ENCODE measurements around the gene ODAD2. TPM values are rescaled to one million over a fixed set of nuclear protein-coding genes. Genes with fewer than 3 reads are reported as not detected.

ODAD2 gene
- total RNA-seq, 2 donors from 2014 or later, result 6.0 to 12.0 TPM

GRCh38 chr10:27889518-27889917 is 109.4 kb downstream of the ODAD2 start:
- no peak overlapping the region for H3K27ac ChIP-seq (ENCODE audit: low read depth, low read length)
- Mint-ChIP-seq H3K27me3 (ENCODE audit: insufficient read depth) (no peaks in the 10 kb centered on the region), H3K4me3 (no peak overlapping the region), H3K27ac (no peak overlapping the region), H3K9me3 (no peaks in the 10 kb centered on the region), H3K36me3 (ENCODE audit: low read depth) (peaks cover 3% of the 10 kb centered on the region), H3K4me1 (peaks cover under 1% of the 10 kb centered on the region)
- H3K4me1 ChIP-seq (ENCODE audit: control insufficient read depth, insufficient read depth, low read length), result no peaks in the 10 kb centered on the region
- H3K9me3 ChIP-seq (ENCODE audit: control insufficient read depth, low read length), result no peaks in the 10 kb centered on the region
- H3K36me3 ChIP-seq (ENCODE audit: control insufficient read depth, insufficient read depth, low read length), result no peaks in the 10 kb centered on the region
- H3K9ac ChIP-seq (ENCODE audit: extremely low read depth, low read length, poor library complexity, severe bottlenecking), result no peak overlapping the region
- no peak for DNase-seq
- H3K4me3 ChIP-seq (ENCODE audit: low read length), result no peak overlapping the region
- no peak for TF ChIP-seq CTCF (conservative IDR thresholded peaks at IDR 0.05)
- H3K27me3 ChIP-seq (ENCODE audit: control insufficient read depth, insufficient read depth, low read length, poor library complexity, severe bottlenecking), result no peaks in the 10 kb centered on the region
- 91 to 100% methylated on average over 1 to 2 of the region's 2 CpGs for WGBS, 2 experiments (ENCODE audit: insufficient coverage in 1 of 2, insufficient read length in 1 of 2)

- TF ChIP-seq CTCF (conservative IDR thresholded peaks at IDR 0.05), result no peak
- Mint-ChIP-seq H3K4me3 (no peak overlapping the region), H3K4me1 (peaks cover 5% of the 10 kb centered on the region), H3K27me3 (ENCODE audit: insufficient read depth) (no peaks in the 10 kb centered on the region), H3K27ac (no peak overlapping the region), H3K9me3 (no peaks in the 10 kb centered on the region), H3K36me3 (ENCODE audit: low read depth) (peaks cover 7% of the 10 kb centered on the region)
- H3K9ac ChIP-seq (ENCODE audit: extremely low read depth, low read length, poor library complexity, severe bottlenecking), result no peak overlapping the region
- 94% methylated on average over 1 of the region's 1 CpG; no CpG with 5 or more reads in 1 of the 2 experiments for WGBS, 2 experiments (ENCODE audit: insufficient coverage in 1 of 2, insufficient read length in 1 of 2)
- no peaks in the 10 kb centered on the region for H3K27me3 ChIP-seq (ENCODE audit: control insufficient read depth, insufficient read depth, low read length, poor library complexity, severe bottlenecking)
- no peaks in the 10 kb centered on the region for H3K4me1 ChIP-seq (ENCODE audit: control insufficient read depth, insufficient read depth, low read length)
- no peaks in the 10 kb centered on the region for H3K9me3 ChIP-seq (ENCODE audit: control insufficient read depth, low read length)
- no peak for DNase-seq
- no peak overlapping the region for H3K27ac ChIP-seq (ENCODE audit: low read depth, low read length)
- H3K4me3 ChIP-seq (ENCODE audit: low read length), result no peak overlapping the region
- H3K36me3 ChIP-seq (ENCODE audit: control insufficient read depth, insufficient read depth, low read length), result no peaks in the 10 kb centered on the region
Measured at GRCh38 chr10:27884185-27884641, 114.7 kb downstream of the ODAD2 start.

GRCh38 chr10:27878281-27878680 is 120.6 kb downstream of the ODAD2 start:
- no peak for DNase-seq
- Mint-ChIP-seq H3K36me3 (ENCODE audit: low read depth) (peaks cover 35% of the 10 kb centered on the region), H3K4me1 (peaks cover 3% of the 10 kb centered on the region), H3K27me3 (ENCODE audit: insufficient read depth) (no peaks in the 10 kb centered on the region), H3K9me3 (peaks cover 20% of the 10 kb centered on the region), H3K4me3 (no peak overlapping the region), H3K27ac (no peak overlapping the region)
- WGBS, 2 experiments (ENCODE audit: insufficient coverage in 1 of 2, insufficient read length in 1 of 2), result 95% methylated on average over 4 of the region's 4 CpGs; no CpG with 5 or more reads in 1 of the 2 experiments
- no peaks in the 10 kb centered on the region for H3K9me3 ChIP-seq (ENCODE audit: control insufficient read depth, low read length)
- H3K36me3 ChIP-seq (ENCODE audit: control insufficient read depth, insufficient read depth, low read length), result no peaks in the 10 kb centered on the region
- no peak overlapping the region for H3K4me3 ChIP-seq (ENCODE audit: low read length)
- no peaks in the 10 kb centered on the region for H3K4me1 ChIP-seq (ENCODE audit: control insufficient read depth, insufficient read depth, low read length)
- no peak overlapping the region for H3K9ac ChIP-seq (ENCODE audit: extremely low read depth, low read length, poor library complexity, severe bottlenecking)
- no peak overlapping the region for H3K27ac ChIP-seq (ENCODE audit: low read depth, low read length)
- TF ChIP-seq CTCF (conservative IDR thresholded peaks at IDR 0.05), result no peak
- H3K27me3 ChIP-seq (ENCODE audit: control insufficient read depth, insufficient read depth, low read length, poor library complexity, severe bottlenecking), result no peaks in the 10 kb centered on the region

Data from endodermal cell (in vitro differentiated cells).